ENCODE measurements around the gene OR10A4.
"Not testable (repeated sequence)": the region's sequence is repeated elsewhere in the genome, so short reads cannot be mapped to it uniquely, and the experiment has no call there.

The OR10A4 gene, protein sequence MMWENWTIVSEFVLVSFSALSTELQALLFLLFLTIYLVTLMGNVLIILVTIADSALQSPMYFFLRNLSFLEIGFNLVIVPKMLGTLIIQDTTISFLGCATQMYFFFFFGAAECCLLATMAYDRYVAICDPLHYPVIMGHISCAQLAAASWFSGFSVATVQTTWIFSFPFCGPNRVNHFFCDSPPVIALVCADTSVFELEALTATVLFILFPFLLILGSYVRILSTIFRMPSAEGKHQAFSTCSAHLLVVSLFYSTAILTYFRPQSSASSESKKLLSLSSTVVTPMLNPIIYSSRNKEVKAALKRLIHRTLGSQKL

DNA sequence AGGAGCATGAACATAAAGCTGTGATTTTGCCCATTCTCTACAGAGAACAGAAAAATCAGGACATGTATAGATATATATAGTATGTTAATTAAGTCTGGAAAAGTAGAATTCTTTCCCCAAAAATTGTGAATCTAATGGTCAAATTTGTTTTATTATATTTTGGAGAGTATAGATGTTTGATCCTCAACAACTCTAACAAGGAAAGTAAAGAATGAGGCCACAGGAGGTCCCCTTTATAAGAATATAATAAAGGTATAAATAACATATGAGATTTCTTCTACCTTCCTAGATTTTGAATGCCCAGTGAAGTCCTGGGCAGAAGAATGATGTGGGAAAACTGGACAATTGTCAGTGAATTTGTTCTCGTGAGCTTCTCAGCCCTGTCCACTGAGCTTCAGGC, at the start of gene OR10A4:
TSS of gene OR10A4 (plus strand) at position 301 of the 400 bp plus-strand sequence. CDS start at position 324, 23 bp downstream.
- no peak for DNase-seq (ENCODE audit: low read depth in 3 of 3)

DNA sequence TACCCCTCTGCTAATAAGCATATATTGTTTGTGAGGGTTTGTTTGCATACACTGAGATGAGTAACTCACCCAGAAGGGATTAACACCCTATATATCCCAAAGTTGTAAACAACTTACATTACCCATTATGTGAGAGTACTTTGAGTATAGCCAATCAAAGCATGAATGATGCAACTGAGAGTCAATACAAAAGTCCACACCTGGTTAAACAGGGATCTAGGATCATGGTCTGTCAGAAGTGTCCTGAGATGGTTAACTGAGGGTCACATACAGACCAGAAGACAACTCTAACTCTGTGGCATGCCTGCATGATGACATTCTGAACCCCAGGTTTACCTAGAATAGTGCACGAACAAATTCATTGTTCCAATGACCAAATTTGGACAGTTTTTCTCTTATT, 48.3 kb upstream of the OR10A4 start:
- no peak for DNase-seq (ENCODE audit: low read depth in 3 of 3)

DNA sequence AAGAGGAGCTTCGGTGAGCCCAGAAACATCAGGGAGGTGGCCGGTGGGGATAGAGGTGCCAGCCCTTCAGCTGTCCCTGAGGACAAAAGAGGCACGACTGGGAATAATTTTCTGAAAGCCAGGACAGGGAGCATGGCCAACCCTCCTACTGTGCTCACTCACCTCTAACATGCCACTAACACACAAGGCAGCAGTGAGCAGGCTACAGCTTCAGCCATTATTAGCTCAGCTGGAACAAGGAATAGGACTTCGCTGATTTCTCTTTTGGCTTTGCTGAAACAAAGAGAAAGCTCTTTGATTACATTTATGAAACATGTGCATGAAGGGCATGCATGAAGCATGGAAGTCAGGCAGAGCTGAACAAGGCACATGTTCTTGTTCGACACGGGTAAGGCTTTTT, 43.1 kb upstream of the OR10A4 start:
- DNase-seq (ENCODE audit: low read depth in 3 of 3), result no peak

DNA sequence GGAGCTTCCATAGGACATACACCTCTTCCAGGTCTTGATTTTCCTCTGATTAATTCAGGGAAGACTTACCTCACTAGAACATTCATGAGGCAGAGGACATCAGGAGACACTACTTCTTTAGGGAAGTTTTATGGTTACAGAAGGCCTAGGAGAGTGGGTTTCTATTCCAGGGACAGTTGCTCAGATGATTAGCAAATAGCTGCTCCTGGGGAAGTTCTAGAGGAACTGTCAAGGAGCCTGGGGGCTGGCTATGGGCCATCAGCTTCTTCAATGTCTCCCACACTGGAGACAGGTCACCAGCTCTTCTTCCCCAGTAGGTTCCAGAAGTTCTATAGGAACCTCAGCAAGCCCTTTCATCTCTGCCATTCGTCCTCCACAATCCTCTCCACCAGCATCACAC, 42.4 kb upstream of the OR10A4 start:
- DNase-seq (ENCODE audit: low read depth in 3 of 3), result no peak

DNA sequence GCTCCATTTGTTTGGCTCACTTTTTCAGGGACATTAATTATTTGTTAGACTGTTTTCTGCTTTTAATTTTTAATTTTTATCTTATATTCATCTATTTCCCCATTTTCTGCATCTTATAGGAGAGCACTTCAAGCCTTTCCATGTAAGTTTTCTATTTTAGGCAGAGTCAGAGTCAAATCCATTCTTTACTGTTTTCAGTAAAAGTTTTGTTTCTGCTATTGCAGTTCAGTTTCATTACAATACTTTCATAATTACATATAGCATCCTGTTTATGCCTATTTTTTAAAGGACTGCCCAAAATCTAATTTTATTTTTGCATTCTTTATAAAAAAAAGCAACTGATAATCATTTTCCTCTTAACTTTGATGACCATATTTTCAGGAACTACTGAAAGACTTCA, 34.7 kb upstream of the OR10A4 start:
- no peak for DNase-seq (ENCODE audit: low read depth in 3 of 3)

DNA sequence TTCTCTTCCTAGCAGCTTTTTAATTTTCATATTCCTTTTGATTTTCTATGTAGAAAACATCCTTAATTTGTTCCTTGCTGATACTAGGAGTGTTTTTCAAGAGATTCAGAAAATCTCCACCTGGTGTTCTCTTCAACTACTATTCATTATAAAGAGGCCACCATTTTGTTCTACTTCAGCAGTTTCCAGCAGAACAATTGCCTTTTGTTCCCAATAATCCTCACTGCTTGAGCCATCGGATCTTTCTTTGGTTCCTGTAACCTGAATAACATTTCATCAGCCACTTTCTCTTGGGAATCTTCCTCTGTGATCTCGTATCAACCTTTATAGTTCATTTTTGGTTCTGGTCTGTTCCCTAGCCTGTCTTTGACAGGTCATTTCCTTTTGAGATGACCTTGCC, 32.8 kb upstream of the OR10A4 start:
- no peak for DNase-seq (ENCODE audit: low read depth in 3 of 3)

DNA sequence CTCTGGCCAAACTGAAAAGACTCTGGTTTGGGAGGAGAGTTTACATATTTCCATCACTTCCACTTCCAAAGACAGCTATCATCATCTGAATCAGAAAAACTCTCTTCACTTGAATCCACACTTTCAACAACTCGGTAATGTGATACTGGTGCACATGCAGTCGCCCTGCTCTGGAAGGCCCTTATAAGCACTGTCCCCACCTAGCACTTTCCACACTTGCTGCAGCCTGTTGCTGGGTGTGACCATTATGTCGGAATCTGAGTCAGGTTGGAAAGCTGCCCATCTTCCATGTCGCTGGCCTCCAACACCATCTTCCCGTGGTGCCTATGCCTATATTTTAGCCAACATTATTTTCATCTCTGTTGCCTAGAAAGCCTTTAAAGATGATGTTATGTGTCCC, 32.1 kb upstream of the OR10A4 start:
- no peak for DNase-seq (ENCODE audit: low read depth in 3 of 3)

DNA sequence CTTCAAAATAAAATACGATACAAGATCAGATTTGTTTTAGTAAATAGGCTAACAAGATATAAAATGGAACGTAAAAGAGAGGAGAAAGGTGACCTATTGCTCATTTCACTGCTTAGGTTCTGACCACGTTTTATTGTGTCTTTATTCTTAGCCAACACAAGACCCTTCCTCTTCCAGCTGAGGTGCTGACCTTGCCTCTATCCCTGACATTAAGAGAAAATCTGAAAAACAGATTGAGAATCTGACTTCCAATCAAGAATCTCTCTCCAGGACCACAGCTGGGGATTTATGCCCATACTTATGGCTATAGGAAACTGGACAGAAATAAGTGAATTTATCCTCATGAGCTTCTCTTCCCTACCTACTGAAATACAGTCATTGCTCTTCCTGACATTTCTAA, 31.0 kb upstream of the OR10A4 start, which contains the start of gene OR10A5:
TSS of gene OR10A5 (plus strand) at position 301 of the 400 bp plus-strand sequence. CDS start at position 301, 0 bp downstream.
- no peak for DNase-seq (ENCODE audit: low read depth in 3 of 3)

DNA sequence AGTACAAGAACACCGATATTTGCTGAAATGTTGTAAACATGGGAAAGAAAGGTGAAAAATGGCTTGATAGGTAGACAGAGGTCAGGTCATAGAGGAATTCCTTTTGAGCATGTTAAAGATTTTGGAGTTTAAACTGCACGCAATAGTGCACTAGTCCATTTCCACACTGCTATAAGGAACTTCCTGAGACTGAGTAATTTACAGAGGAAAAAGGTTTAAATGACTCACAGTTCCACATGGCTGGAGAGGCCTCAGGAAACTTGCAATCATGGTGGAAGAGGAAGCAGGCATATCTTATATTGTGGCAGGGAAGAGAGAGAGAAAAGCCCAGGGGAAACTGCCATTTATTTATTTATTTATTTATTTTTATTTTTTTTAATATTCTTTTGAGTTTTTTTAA, 25.9 kb upstream of the OR10A4 start:
- DNase-seq (ENCODE audit: low read depth in 3 of 3), result no peak

DNA sequence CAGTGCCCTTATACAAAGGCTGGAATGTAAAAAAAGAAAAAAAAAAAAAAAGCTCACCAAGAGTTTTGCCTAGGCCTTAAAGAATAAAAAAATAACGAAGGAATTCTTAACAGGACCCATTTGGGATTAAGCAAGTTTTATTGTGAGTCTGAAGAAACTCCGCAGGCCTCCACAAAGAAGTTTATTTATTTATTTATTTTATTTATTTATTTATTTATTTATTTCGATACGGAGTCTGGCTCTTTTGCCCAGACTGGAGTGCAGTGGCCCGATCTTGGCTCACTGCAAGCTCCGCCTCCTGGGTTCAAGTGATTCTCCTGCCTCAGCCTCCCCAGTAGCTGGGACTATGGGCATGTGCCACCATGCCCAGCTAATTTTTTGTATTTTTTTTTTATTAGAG, 21.6 kb upstream of the OR10A4 start:
- DNase-seq (ENCODE audit: low read depth in 3 of 3), result not testable (repeated sequence)

DNA sequence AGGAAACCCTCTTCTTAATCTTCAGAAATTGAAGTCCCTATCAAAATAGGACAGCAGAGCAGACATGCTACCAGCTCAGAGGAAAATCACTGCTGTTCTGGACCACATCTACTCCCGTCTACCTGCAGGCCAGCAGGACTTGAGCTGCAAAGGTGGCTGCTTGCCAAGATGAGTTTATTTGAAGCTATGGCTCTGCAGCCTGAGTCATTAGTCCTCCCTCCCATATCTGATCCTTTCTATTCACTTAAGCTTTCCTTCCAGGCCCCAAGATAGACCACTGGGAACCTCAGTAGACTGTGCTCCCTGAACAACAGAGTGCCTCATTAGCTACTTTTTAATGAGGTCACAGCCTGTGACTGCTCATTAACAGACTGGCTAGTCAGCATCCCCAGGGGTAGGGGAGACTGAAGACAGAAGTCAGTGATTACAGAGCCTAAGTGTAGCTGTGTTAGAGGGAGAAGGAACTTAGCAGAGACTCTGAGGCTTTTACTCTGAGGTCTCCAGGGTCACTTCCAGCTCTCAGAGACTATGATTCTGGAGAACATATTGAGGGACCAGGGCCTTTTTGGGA, 20.4 kb upstream of the OR10A4 start:
- DNase-seq (ENCODE audit: low read depth in 3 of 3), result no peak

DNA sequence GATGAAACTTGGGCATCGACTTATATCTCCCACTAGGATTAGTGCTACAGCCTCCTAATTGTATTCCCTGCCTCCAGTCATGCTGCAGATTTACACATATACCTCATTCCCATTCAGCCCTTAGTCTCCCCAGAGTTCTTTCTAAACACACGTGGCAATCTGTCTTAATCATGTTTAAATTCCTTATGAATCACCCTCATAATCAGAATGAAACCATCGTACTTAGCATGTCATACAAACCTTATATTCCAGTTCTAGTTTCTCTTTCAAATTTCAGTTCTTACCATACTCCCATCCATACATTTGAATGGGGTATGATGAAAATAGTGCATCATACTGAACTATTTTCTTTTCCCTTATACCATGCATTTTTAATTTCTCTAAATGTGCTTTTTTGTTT, 19.6 kb upstream of the OR10A4 start:
- DNase-seq (ENCODE audit: low read depth in 3 of 3), result no peak

DNA sequence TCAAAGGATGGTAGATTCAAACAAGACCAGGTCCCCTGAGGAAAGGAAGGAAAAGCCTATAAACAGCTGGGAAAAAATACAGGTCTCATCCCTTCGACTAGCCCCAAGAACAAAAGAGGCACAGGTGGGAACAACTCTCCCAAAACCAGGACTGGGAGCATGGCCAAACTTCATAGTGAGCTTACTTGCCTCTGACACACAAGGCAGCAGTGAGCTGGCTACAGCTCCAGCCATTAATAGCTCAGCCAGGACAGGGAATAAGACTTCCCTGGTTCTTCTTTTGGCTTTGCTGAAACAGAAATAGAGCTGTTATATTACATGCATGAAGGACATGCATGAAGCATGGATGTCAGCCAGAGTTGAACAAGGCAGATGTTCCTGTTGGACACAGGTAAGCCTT, 13.5 kb upstream of the OR10A4 start, which contains the start of gene OR10A2:
TSS of gene OR10A2 (plus strand) at position 97 of the 400 bp plus-strand sequence. CDS start 6,698 bp downstream, outside the sequence.
- DNase-seq (ENCODE audit: low read depth in 3 of 3), result no peak

DNA sequence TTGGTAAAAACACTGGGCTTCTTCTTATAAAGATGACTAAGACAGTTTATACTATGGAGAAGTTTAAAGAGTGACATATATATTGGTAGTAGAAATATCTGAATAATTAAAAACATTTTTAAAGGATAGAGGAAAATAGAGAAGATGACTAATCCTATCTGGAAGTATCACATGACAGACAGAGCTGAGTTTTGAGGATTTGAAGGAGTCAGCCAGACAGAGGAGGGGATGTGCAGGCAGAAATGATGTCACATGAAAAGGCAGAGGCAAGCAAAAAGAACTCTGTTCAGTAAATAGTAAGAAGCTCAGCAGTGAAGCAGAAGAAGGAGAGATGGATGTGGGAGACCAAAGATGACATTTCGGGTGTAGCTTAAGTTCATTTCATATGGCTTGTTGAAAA, 12.0 kb upstream of the OR10A4 start:
- DNase-seq (ENCODE audit: low read depth in 3 of 3), result no peak

DNA sequence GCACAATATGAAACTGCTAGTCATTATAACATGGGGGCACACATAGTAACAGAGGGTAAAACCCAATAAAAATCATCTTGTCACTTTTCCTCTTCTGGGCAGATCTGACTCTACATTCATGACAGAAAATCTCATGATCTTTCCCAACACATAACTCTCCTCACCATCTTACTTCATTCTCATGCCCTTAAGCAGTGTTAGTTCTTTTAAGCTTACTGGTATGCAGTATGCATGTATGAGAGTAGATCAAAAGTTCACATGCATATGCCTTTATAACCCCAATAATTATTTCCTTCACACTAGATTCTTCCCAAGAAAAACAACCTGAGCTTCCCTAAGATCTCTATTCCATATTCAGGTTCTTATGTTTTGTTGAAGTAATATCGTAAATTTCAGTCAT, 5.1 kb upstream of the OR10A4 start:
- DNase-seq (ENCODE audit: low read depth in 3 of 3), result no peak

DNA sequence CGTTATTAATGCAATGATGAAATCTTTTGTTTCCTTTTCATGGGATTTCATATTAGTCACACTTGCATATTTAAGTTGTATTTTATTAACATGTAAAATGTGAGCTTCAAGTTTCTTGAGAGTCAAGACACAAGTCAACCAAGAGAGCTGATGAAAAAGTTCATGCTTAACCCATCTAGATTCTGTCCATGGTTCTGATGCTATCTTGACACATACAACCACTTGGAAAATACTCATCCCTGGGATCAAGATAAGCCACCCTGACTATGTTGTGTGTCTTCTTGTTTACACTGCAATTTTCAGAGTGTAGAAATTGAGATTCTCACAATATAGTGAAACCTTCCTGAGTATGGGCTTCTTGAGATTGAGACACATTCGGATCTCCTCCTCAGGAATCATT, 664 bp upstream of the OR10A4 start:
- DNase-seq (ENCODE audit: low read depth in 3 of 3), result no peak

DNA sequence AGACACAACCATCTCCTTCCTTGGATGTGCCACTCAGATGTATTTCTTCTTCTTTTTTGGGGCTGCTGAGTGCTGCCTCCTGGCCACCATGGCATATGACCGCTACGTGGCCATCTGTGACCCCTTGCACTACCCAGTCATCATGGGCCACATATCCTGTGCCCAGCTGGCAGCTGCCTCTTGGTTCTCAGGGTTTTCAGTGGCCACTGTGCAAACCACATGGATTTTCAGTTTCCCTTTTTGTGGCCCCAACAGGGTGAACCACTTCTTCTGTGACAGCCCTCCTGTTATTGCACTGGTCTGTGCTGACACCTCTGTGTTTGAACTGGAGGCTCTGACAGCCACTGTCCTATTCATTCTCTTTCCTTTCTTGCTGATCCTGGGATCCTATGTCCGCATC, 489 bp downstream of the OR10A4 start:
- no peak for DNase-seq (ENCODE audit: low read depth in 3 of 3)

DNA sequence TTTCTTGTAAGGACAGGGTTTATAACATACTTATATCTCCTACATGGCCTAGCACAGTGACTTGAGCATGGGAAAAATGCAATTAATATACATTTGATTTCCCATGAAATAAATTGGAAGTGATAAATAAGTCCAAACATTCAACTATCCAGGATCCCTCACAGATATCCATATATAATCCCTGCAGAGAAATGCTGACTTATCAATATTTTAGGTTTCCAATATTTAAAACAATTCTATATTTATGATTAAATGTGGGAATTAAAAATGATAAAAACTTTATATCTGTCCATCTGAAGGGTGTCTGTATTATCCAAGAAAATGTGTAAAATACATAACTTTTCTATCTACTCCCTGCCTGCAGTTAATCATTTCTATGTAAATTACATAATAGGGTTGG, 6.3 kb downstream of the OR10A4 start:
- DNase-seq (ENCODE audit: low read depth in 3 of 3), result no peak

DNA sequence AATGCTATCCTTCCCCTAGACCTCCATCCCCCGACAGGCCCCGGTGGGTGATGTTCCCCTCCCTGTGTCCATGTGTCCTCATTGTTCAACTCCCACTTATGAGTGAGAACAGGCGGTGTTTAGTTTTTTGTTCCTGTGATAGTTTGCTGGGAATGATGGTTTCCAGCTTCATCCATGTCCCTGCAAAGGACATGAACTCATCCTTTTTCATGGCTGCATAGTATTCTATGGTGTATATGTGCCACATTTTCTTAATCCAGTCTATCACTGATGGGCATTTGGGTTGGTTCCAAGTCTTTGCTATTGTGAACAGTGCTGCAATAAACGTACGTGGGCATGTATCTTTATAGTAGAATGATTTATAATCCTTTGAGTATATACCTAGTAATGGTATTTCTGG, 11.3 kb downstream of the OR10A4 start:
- DNase-seq (ENCODE audit: low read depth in 3 of 3), result not testable (repeated sequence)

DNA sequence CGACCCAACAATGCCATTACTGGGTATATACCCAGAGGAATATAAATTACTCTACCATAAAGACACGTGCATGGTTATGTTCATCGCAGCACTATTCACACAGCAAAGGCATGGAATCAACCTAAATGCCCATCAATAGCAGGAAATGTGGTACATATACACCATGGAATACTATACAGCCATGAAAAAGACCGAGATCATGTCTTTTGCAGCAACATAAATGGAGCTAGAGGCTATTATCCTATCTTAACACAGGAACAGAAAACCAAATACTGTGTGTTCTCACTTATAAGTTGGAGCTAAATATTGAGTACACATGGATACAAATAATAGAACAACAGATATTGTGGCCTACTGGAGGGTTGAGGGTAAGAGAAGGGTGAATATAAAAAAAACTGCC, 12.4 kb downstream of the OR10A4 start:
- DNase-seq (ENCODE audit: low read depth in 3 of 3), result no peak

DNA sequence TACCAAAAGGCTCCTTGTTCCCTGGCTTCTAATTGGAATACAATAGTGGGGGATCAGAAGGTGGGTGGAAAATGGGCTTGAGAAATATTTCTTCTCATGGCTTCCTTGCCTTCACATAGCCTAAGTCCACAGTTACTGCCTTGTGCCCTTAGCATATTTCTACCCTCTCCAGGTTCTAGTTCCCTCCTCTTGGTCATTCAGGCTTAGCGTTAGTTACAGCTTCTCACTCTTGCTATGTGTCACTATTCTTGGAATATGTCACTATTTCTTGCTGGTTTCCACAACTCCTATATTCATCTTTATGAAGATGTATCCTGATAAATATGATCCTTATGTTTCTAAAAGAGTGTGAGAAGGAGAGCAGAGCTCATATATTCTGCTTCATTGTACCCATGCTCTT, 13.4 kb downstream of the OR10A4 start:
- DNase-seq (ENCODE audit: low read depth in 3 of 3), result no peak

DNA sequence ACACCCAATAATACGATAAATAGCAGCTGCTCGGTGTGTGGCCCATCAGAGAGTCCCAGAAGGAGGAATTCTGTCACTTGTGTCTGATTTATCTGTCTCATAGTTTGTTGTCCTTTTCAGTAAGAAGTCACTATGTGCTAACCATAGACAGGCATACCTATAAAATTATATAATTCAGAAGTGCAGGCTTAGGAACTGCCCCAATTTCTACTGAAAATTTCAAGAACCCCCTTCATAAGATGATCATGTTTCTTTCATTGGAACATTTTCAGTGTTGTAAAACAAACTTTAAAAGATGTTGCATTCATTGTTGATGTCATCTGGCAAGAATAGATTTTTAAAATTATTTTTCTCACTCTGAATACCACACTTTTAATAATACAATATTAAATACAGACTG, 16.0 kb downstream of the OR10A4 start, which contains the start of gene OR2D2:
TSS of gene OR2D2 (minus strand) at position 101 of the 400 bp plus-strand sequence. CDS start at position 101, 0 bp downstream.
- DNase-seq (ENCODE audit: low read depth in 3 of 3), result no peak

DNA sequence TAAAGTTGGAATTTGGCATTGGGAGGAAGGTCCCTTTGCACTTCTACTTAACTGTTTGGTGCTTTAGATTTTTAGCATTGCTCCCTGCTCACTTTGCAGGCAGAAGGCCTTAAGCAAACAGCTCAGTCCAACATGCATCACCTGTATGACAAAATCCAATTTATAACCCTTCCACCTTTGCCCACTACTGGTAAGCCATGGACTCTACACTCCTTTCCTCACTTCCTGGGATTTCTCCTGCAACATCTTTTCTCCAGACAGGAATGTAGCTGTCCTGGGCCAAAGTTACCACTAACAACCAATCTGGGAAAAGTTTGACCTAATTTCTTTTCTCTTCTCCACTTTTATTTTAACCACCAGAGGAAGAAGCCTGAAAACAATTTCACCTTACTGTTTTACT, 17.7 kb downstream of the OR10A4 start:
- DNase-seq (ENCODE audit: low read depth in 3 of 3), result no peak
